Stimulated activated CD4-positive, alpha-beta T cell treated with anti-CD3 and anti-CD28 coated beads, Interleukin-1b, Interleukin-23, amount 100 ng/mL, for 48 hours (primary cell): ENCODE results near the gene CXCR4.

Experiments
- DNase-seq: peaks from one replicate; pipeline ENCODE4 v3.0.0-alpha.2; 2020

Gene CXCR4

GRCh38 chr2:136131484-136131960 lies 13.6 kb upstream of the CXCR4 start:
- DNase-seq = no peak

- DNase-seq = no peak
Measured at GRCh38 chr2:136130511-136130910, 12.6 kb upstream of the CXCR4 start.

GRCh38 chr2:136130045-136130444 lies 12.1 kb upstream of the CXCR4 start:
- no peak for DNase-seq

GRCh38 chr2:136129601-136130000 lies 11.7 kb upstream of the CXCR4 start:
- DNase-seq = no peak

GRCh38 chr2:136128905-136129304 lies 11.0 kb upstream of the CXCR4 start:
- no peak for DNase-seq

DNA sequence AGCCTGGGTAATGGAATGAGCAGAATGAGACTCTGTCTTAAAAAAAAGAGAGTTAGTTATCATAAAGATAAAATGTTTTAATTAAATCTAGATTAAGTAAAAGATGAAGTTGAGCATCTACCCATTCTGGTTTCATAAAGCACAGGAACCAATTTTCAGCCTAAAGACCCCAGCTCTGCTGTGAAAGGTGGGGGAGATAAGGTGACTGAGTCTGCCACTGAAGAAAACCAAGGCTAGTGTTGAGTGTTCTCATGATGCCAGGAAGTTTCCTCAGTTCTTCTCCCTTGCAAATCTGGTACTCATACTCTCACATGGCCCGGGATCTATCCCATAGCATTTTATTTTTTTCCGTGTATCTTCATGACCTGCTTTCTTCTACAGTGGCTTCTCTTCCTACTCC lies 10.4 kb upstream of the CXCR4 start:
- no peak for DNase-seq

DNA sequence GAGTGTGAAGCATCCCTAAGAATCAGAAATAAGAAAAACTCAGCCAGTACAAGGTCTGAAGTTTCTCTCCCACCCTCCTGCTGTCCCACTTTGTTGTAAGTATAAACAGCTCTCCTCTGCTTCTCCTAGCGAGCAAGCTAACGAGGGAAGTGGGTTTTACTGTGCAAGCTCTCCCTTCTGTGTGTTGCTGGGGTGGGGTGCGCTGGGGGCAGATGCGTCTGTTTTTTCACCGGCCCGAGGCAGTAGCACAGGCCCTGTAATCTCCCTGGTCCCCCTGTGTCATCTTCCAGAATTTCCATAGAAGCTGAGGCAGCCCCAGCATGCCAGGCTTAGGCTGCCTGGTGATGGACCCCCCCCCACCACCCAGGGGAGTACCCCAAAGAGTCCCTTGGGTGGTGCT lies 9.4 kb upstream of the CXCR4 start:
- no peak for DNase-seq

- no peak for DNase-seq
Measured at GRCh38 chr2:136126421-136126926, 8.5 kb upstream of the CXCR4 start.

- no peak for DNase-seq
Measured at GRCh38 chr2:136126021-136126420, 8.1 kb upstream of the CXCR4 start.

DNA sequence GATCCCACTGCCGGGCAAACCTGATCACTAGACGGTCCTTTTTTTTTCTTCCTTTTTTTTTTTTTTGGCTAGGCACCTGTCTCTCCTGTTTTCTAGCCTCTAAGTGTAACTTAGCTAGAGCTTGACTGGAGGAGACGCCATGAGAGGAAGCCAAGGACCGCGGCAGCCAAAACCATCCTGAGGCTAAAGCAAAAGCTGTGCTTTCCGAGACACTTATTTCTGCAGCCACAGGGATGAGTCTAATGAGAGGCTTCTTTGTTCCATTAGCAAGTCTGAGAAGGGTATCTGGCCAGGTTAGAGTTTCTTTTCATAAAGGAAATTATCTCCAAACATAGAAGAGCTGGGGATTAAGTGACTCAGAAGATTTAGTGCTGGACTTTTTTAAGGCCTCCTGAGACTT lies 7.3 kb upstream of the CXCR4 start:
- no peak for DNase-seq

DNA sequence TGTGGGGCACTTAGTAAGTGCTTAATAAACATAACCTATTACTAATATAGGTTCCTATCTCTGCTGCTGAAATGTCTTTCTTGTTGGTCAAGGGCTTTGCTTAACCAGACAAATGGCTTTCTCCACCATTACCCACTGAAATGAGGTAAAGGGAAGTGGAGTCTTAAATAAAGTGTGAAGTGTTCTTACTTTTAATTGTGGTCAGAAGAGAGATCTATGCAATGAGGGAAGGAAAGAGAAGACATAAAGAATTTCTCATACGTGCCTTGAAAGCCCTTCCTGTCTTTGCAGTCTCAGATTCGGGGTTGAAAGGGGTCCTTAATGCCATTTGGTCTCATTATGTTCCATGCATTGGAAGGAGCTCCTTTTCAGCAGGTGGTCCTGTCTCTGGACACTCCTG lies 6.9 kb upstream of the CXCR4 start:
- no peak for DNase-seq

- DNase-seq = no peak
Measured at GRCh38 chr2:136122661-136123060, 4.7 kb upstream of the CXCR4 start.

GRCh38 chr2:136121204-136121910 lies 3.4 kb upstream of the CXCR4 start:
- no peak for DNase-seq

- no peak for DNase-seq
Measured at GRCh38 chr2:136119717-136120675, 2.0 kb upstream of the CXCR4 start.

DNA sequence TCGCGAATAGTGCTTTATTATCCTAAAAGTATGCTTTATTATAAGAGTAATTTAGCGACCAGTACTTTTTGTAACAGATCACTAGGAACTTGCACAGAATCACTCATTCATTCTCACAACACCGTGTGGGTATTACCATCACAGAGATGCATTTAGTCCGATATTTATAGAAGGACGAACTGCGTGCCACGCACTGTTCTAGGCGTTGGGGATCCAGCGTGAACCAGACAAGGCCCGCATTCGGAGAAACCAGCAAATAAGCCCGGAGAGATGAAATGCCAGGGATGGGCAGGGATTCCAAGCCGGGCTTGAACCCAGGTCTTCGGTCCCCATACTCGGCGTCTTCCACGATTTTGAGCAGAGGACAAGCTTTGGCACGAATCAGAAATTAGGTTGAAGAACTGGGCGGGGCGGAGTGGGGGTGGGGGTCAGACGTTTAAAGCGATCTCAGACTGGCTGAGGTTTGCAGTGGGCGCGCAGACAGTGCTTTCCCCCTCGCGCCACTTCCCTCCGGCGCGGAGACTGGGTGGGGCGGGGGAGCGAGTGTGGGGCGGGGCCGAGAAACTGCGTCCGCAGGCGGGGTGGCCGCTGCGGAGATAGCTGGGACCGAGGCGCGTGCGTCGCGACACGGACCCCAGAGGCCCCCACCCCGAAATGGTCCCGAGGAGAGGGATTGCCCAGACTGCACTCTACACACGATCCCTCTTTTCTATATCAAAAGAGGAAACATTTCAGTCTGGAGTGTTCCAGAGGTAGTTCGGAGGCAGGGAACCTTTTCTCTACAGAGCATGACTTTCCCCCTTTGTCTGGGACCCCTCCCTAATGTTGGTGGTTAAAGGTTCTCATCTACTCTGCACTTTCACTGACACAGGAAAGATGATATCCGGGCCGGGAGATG lies 1.1 kb upstream of the CXCR4 start:
- DNase-seq = peak; percentile 72

DNA sequence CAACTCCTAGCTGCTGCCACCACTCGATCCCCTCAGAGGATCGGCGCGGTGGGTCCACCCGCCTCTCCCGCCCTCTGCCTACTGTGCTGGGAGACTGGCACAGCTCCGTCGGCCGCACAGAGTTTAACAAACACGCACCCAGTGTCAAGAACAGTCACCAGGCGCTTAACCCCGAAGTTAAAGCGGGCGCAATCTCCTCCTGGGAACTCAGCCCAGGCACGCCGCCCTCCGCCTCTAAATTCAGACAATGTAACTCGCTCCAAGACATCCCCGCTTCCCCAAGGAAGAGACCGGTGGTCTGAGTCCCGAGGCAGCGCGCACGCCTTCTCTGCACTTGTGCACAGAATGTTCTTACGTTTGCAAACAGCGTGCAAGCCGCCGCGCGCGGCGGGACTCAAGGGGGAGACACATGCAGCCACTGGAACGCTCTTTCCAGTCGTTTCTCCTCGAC lies 533 bp downstream of the CXCR4 start:
- DNase-seq = no peak

GRCh38 chr2:136116813-136117390 lies 1.0 kb downstream of the CXCR4 start:
- DNase-seq = peak; percentile 58

DNA sequence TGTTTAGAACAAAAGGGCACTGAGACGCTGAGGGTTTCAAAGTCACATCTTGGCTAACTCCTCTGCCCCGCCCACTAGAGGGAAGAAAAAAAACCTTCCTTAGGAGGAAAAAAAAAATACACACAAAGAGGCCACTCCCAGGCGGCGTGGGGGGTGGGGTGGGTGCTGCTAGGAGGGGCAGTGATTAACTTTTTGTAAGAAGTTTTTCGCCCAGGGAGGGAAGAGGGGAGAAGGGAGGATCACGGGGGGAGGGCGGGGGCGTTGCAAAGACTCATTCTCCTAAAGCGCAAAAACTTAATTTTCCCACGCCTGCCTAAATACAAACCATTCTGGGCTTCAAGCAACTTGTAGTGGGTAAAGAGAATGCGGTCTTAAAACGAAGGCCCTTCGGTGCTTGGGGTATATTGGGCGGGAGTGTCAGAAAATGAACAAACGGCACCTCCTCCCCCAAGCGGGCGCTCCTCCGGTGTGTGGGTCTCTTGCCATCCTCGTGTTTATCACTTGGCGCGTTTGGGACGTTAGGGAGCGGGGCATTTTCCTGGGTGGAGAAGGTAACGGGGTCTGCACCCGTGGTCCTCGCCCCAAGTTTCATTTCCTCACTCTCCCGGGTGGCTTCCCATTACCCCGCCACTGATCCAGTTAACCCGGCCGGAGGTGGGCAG lies 1.7 kb downstream of the CXCR4 start:
- DNase-seq = peak; percentile 59

GRCh38 chr2:136115183-136115761 lies 2.7 kb downstream of the CXCR4 start:
- no peak for DNase-seq

- DNase-seq = no peak
Measured at GRCh38 chr2:136114382-136114781, 3.6 kb downstream of the CXCR4 start.
